Measurements from ENCODE around the gene NTRK1. TPM values are rescaled to one million over a fixed set of nuclear protein-coding genes. Genes with fewer than 3 reads are reported as not detected.

The NTRK1 gene
- total and polyA plus RNA-seq, 2 of the 13 experiments (the other 11 are each of a cell fraction or from before 2014, with no cell fraction given), result not detected

DNA sequence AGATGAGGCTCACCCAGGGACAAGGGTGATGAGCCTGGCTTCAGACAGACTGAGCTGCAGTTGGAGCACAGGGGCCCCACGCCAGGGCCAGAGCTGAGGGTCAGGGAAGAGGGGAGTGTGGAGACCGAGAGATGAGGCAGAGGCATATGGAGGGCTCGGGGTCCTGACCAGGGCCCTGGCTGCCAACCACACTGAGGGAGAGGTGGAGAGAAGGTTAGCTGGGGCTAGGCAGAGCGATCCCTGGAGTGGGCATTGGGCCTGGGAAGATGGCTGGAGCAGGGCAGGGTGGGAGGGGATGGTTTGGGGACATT is 40.9 kb downstream of the NTRK1 start:
- no peak for DNase-seq (ENCODE audit: low spot score)
- H3K27ac ChIP-seq (ENCODE audit: extremely low read length, insufficient read depth, low read length), result no peak overlapping the region
- intact Hi-C loops (cut with micrococcal nuclease; ENCODE audit: unreplicated experiment) (no loop called here), in situ Hi-C loops (cut with HindIII; ENCODE audit: extremely low pct_ligation_motif_present, low pct_unique_long_range_greater_than_20kb) (no loop called here)
- POLR2A ChIA-PET, result no interaction called here
- CTCF ChIA-PET (ENCODE audit: low intra/inter-chr PET ratio, low total read pairs), result interaction anchor here (1.0 kb wide), 1 partner anchor 10 kb away, joined by 3 read pairs; no protein-coding TSS in a partner anchor
- TF ChIP-seq ZNF230 (CRISPR knock-in tag; IDR thresholded peaks at IDR 0.05) (no peak), KAT8 (CRISPR knock-in tag; IDR thresholded peaks at IDR 0.05) (no peak), FOXK1 (CRISPR knock-in tag; IDR thresholded peaks at IDR 0.05; ENCODE audit: borderline replicate concordance, low read depth) (no peak), ARID2 (CRISPR knock-in tag; IDR thresholded peaks at IDR 0.05; ENCODE audit: borderline replicate concordance) (no peak), FOXM1 (CRISPR knock-in tag; IDR thresholded peaks at IDR 0.05) (no peak), ZFP37 (CRISPR knock-in tag; IDR thresholded peaks at IDR 0.05; ENCODE audit: borderline replicate concordance) (no peak), HNRNPLL (IDR thresholded peaks at IDR 0.05; ENCODE audit: low read depth, low read length, poor library complexity, severe bottlenecking) (no peak)
- TF ChIP-seq, protein P1, sequence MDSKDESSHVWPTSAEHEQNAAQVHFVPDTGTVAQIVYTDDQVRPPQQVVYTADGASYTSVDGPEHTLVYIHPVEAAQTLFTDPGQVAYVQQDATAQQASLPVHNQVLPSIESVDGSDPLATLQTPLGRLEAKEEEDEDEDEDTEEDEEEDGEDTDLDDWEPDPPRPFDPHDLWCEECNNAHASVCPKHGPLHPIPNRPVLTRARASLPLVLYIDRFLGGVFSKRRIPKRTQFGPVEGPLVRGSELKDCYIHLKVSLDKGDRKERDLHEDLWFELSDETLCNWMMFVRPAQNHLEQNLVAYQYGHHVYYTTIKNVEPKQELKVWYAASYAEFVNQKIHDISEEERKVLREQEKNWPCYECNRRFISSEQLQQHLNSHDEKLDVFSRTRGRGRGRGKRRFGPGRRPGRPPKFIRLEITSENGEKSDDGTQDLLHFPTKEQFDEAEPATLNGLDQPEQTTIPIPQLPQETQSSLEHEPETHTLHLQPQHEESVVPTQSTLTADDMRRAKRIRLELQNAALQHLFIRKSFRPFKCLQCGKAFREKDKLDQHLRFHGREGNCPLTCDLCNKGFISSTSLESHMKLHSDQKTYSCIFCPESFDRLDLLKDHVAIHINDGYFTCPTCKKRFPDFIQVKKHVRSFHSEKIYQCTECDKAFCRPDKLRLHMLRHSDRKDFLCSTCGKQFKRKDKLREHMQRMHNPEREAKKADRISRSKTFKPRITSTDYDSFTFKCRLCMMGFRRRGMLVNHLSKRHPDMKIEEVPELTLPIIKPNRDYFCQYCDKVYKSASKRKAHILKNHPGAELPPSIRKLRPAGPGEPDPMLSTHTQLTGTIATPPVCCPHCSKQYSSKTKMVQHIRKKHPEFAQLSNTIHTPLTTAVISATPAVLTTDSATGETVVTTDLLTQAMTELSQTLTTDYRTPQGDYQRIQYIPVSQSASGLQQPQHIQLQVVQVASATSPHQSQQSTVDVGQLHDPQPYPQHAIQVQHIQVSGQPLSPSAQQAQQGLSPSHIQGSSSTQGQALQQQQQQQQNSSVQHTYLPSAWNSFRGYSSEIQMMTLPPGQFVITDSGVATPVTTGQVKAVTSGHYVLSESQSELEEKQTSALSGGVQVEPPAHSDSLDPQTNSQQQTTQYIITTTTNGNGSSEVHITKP (CRISPR knock-in tag; IDR thresholded peaks at IDR 0.05; ENCODE audit: low read depth), result no peak
- no peaks in the 10 kb centered on the region for H3K36me3 ChIP-seq (replicated peaks in 1 of 2; ENCODE audit: control insufficient read depth in 1 of 2, insufficient read depth in 2 of 2, low read length in 2 of 2)
- no peak overlapping the region for H3K9ac ChIP-seq (ENCODE audit: insufficient read depth, low read depth, low read length)
- H3K9me3 ChIP-seq (ENCODE audit: low read length), result no peaks in the 10 kb centered on the region
- FAIRE-seq, result no peak
- H3K27me3 ChIP-seq (ENCODE audit: control insufficient read depth in 1 of 2, insufficient read depth in 2 of 2, low read length in 2 of 2), result peaks cover 7 to 89% of the 10 kb centered on the region in 2 experiments
- ATAC-seq, result no peak
- H2AFZ ChIP-seq (ENCODE audit: low read length), result no peak overlapping the region
- H3K79me2 ChIP-seq (ENCODE audit: insufficient read depth, low read length), result no peaks in the 10 kb centered on the region
- BruUV-seq (replicated peaks), result no TSS peak
- WGBS (ENCODE audit: low lambda C conversion rate), result 3% methylated on average over 4 of the region's 4 CpGs
- H3K4me1 ChIP-seq (ENCODE audit: insufficient read depth, low read length), result peaks cover 25% of the 10 kb centered on the region
- no peak overlapping the region for H3K4me3 ChIP-seq (replicated peaks in 1 of 3; ENCODE audit: insufficient read depth in 1 of 3, low read depth in 2 of 3, low read length in 3 of 3)
- H3K4me2 ChIP-seq (ENCODE audit: low read depth, low read length), result no peak overlapping the region
- H4K20me1 ChIP-seq (ENCODE audit: insufficient read depth, low read length), result no peaks in the 10 kb centered on the region

Measured in HepG2 (cell line).